Adipocyte (in vitro differentiated cells): ENCODE measurements around the gene HNF1B.

ENCODE experiments used
- DNase-seq: peaks from one replicate; pipeline ENCODE4 v3.0.0-alpha.2; 2015; ENCODE audit warnings: low read depth
- H3K27me3 ChIP-seq: replicated peaks from 2 replicates; pipeline ENCODE4 v1.7.0; 2013; ENCODE audit warnings: mild to moderate bottlenecking, low read length, moderate library complexity; ENCODE audit not compliant: control insufficient read depth, insufficient read depth
- H3K36me3 ChIP-seq: 2 replicates; pipeline ENCODE4 v1.7.0; 2013; ENCODE audit warnings: low read length, mild to moderate bottlenecking, moderate library complexity; ENCODE audit not compliant: control insufficient read depth, insufficient read depth, severe bottlenecking
- H3K4me1 ChIP-seq: 2 replicates; pipeline ENCODE4 v1.7.0; 2013; ENCODE audit warnings: mild to moderate bottlenecking, low read length, moderate library complexity; ENCODE audit not compliant: control insufficient read depth, insufficient read depth
- H3K4me3 ChIP-seq: 2 replicates; pipeline ENCODE4 v1.7.0; 2013; ENCODE audit warnings: mild to moderate bottlenecking, low read length, moderate library complexity
- H3K9ac ChIP-seq: 2 replicates; pipeline ENCODE4 v1.7.0; 2013; ENCODE audit warnings: mild to moderate bottlenecking, low read length, moderate library complexity
- H3K9me3 ChIP-seq: 2 replicates; pipeline ENCODE4 v1.7.0; 2013; ENCODE audit warnings: mild to moderate bottlenecking, low read length, moderate library complexity; ENCODE audit not compliant: control insufficient read depth

HNF1B gene

DNA sequence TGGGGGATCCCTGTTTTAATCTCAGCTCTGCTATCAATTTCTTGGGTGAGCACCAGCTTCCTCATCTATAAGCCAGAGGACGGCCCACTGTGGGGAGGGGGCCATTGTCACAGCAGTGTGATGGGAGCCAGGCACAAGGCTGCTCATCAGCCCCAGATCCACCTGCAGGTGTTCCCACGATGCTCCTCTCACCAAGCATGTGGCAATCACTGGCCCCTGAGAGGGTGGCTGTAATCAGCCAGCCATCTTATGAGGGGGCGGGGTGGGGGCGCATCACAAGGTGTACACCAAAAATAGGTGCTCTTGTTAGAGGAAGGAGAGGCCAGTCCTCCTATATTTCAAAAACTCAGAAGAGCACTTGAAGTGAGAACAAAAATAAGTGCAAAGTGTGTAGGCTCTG is 31.2 kb downstream of the HNF1B start:
- no peak for DNase-seq
- Histone ChIP-seq H3K4me3 (no peak overlapping the region), H3K27me3 (peaks cover 55% of the 10 kb centered on the region), H3K9ac (no peak overlapping the region), H3K4me1 (peaks cover 21% of the 10 kb centered on the region), H3K36me3 (no peaks in the 10 kb centered on the region), H3K9me3 (no peaks in the 10 kb centered on the region)

DNA sequence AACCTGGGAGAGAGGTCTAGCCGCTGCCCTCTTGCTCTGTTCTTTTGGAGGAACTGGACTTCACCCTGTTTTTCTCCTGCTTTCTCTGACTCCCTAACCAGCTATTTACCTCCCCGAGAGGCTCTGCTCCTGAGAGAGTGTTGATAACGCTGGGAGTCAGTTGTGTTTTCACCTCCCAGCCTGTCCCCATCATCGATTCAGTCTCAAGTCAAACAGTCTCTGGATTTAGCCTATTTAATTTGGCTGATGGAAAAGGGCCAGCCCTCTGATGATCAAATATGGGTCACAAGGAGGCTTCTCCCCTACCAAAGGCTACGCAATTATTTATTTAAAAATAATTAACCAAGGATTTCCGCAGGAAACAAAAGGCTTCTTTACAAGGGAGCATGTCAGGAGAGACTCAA is 31.8 kb downstream of the HNF1B start:
- Histone ChIP-seq H3K9ac (no peak overlapping the region), H3K4me1 (peaks cover 16% of the 10 kb centered on the region), H3K36me3 (no peaks in the 10 kb centered on the region), H3K9me3 (no peaks in the 10 kb centered on the region), H3K4me3 (no peak overlapping the region), H3K27me3 (peaks cover 61% of the 10 kb centered on the region)
- DNase-seq = no peak

DNA sequence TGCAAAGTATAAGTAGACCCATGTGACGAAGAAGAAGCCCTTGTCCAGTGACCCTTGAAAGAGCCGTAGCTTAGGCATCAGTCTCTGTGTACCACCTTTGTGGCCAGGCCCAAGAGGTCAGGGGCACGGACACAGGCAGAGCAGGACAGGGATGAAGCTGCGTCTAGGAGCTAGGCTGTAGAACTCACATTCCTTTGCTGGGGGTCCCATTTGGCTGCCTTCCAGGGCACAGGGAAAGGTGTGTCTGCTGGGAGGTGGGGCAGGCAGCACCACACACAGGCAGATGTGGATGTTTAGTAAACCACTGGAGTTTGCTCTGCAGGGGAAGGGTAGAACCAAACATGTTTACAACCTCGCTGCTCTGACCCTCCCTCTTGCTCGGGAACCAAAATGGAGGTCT is 33.7 kb downstream of the HNF1B start:
- no peak overlapping the region for H3K9ac ChIP-seq
- DNase-seq = no peak
- peaks cover 68% of the 10 kb centered on the region for H3K27me3 ChIP-seq
- H3K9me3 ChIP-seq = no peaks in the 10 kb centered on the region
- H3K4me1 ChIP-seq = no peaks in the 10 kb centered on the region
- H3K4me3 ChIP-seq = no peak overlapping the region
- no peaks in the 10 kb centered on the region for H3K36me3 ChIP-seq

DNA sequence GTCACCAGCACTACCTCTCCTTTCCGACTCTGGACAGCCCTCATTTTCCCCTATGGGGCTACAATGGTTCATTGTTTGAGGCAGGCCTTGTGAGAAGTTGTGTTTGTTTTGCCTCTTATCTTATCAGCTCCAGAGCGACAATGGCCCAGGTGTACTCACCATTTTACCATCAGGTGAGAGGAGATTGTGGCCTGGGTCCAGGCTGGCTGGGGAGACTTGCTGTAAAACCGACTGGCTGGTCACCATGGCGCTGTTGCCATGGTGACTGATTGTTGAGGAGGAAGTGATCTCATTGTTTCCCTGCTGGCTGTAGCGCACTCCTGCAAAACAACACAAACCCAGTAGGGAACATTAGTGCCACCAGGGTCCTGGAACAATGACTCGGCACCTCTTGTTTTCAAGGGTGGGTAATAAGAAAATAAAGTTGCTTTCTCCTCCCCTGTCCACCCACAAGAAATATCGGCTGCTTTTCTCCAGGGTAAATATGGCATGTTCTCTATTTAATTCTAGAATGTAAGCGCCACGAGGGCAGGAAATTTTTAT is 34.4 kb downstream of the HNF1B start:
- no peak for DNase-seq
- H3K27me3 ChIP-seq = peaks cover 70% of the 10 kb centered on the region
- H3K4me3 ChIP-seq = no peak overlapping the region

DNA sequence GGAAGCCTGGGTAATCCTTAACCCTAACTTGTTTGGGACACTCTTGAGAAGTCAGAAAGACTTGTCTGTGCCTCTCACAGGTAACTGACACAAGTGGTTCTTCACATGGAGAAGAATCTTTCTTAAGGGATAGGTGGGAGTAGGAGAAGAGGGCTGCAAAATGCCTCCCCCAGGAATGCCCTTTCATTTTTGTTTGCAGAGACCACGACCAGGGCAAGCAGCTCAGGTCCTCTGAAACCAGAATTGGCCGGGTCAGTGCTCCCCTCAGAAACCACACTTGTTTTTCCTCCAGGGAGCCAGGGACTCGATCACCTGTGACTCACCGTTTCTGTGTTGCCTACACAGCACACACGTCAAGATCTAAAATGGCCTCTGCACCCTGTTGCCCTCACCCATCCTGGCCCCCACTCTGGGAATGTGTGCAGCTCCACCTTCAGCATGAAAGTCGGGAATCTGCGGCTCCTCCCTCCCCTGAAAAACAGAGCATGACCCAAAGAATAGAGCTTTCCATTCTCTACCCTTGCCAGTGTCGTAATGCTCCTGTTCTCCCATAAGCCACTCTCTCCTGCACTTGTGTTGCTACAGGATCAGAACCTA is 36.1 kb downstream of the HNF1B start:
- H3K36me3 ChIP-seq = no peaks in the 10 kb centered on the region
- H3K9me3 ChIP-seq = no peaks in the 10 kb centered on the region
- no peaks in the 10 kb centered on the region for H3K4me1 ChIP-seq
- peaks cover 60% of the 10 kb centered on the region for H3K27me3 ChIP-seq
- no peak for DNase-seq
- no peak overlapping the region for H3K9ac ChIP-seq
- no peak overlapping the region for H3K4me3 ChIP-seq

More for the DNA sequence above, 34.4 kb downstream of the HNF1B start:
- Histone ChIP-seq H3K9ac (no peak overlapping the region), H3K36me3 (no peaks in the 10 kb centered on the region), H3K9me3 (no peaks in the 10 kb centered on the region), H3K4me1 (no peaks in the 10 kb centered on the region)

DNA sequence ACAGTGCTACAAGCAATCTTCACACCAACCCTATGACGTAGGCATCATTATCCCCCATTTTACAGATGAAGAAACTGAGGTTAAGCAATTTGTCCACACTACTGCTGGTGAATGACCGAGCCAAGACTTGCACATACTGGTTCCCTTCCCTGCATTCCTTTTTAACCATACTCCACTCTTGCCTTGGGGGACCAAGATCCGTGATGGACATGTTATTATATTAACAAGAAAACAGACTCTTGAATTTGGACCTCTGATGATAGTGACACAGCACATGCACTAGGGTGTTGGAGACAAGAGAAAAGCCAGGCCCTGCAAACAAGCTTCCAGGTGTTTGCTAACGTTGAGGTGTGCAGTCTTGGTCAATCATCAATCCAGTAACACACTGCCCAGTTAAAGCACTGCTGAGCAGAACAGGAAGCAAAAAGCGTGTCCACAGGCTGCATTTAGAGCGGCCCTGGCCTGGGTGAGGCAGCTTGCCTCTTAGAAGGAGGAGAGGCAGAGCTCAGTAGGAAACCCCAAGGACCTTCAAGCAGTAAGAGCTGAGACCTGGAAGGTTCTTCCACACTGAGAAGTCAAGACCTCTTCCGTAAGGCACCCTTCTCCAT is 36.7 kb downstream of the HNF1B start:
- no peaks in the 10 kb centered on the region for H3K36me3 ChIP-seq
- H3K27me3 ChIP-seq = peaks cover 54% of the 10 kb centered on the region
- no peaks in the 10 kb centered on the region for H3K9me3 ChIP-seq
- H3K4me3 ChIP-seq = no peak overlapping the region
- no peak overlapping the region for H3K9ac ChIP-seq
- H3K4me1 ChIP-seq = no peaks in the 10 kb centered on the region
- DNase-seq = no peak

DNA sequence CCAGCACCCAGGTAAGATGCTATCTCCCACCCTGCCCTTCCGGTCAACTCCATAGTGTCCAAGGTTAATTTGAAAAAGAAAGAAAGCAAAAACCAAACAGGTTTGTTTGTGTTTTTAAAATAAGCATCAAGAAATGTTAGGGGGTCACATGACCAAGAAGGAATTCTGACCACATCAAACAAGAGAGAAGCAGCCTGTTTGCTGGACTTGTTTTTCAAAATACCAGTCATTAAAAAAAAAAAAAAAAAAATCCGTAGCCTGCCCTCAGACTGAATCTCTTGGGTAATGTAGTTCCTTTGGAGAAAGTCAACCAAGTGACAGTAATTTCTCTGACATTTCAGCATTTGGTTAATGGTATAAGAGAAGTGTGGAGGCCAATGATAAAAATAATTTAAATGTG is 38.4 kb downstream of the HNF1B start:
- H3K4me3 ChIP-seq = no peak overlapping the region
- H3K27me3 ChIP-seq = peaks cover 38% of the 10 kb centered on the region
- H3K9ac ChIP-seq = no peak overlapping the region
- H3K4me1 ChIP-seq = no peaks in the 10 kb centered on the region
- H3K36me3 ChIP-seq = no peaks in the 10 kb centered on the region
- no peaks in the 10 kb centered on the region for H3K9me3 ChIP-seq
- DNase-seq = peak; percentile 32

DNA sequence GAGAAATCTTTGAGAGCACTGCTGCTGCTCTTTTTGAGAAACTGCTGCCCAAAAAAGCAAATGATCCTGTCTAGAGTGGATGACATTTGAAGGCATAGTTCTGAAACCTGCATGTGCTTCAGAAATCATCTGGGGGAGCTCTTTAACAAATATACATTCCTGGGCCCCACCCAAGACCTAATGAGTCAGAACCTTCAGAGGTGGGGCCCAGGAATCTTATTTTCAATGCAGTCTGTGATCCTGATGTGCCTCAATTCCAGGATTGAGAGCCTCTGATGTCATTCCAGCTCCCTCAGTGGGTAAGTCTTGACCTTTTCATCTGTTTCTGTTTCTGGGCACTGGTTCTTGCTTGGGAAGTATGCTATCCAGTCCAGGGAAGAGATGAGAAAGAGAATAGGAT is 42.3 kb downstream of the HNF1B start:
- no peaks in the 10 kb centered on the region for H3K36me3 ChIP-seq
- H3K27me3 ChIP-seq = peaks cover 14% of the 10 kb centered on the region
- no peak overlapping the region for H3K4me3 ChIP-seq
- no peaks in the 10 kb centered on the region for H3K4me1 ChIP-seq
- H3K9me3 ChIP-seq = no peaks in the 10 kb centered on the region
- peak; percentile 77 for DNase-seq
- no peak overlapping the region for H3K9ac ChIP-seq

DNA sequence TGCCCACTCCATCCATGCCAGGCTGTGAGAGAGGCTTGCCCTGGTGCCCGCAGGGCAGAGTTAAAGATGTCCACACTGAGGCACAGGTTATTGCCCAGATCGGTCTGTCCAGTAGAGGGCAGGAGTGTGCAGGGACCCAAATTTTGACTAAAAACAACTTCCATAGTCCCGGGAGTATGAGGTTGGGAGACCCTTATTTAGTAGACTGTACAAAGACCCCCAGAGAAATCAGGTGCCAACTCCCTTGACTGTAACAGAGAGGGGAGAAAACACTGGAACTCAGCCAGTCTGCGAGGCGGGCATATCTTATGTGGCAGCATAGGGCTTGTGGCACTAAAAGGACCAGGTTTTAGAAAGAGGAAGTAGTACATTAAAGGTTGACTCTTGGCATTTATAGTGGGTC is 43.4 kb downstream of the HNF1B start:
- H3K9ac ChIP-seq = no peak overlapping the region
- H3K27me3 ChIP-seq = peaks cover 17% of the 10 kb centered on the region
- no peaks in the 10 kb centered on the region for H3K9me3 ChIP-seq
- peak; percentile 22 for DNase-seq
- H3K4me1 ChIP-seq = no peaks in the 10 kb centered on the region
- no peak overlapping the region for H3K4me3 ChIP-seq
- no peaks in the 10 kb centered on the region for H3K36me3 ChIP-seq

DNA sequence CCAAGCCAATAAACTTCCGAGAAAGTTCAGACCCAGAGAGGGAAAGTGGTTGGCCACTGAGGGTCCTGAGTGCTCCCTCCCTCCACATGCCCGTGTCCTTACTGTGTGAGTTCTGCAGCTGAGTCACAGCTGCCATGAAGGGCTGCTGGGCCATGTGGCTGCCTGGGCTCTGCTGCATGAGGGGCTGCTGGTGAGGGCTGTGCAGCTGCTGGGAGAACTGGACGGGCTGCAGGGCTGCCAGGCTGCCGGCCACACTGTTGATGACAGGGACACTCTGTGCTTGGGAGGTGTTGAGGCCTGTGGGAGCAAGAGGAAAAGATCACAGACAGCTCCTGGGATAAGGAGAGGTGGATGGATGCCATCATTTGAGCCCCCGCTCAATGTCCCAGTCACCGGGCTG is 44.0 kb downstream of the HNF1B start:
- H3K27me3 ChIP-seq = peaks cover 17% of the 10 kb centered on the region
- H3K4me1 ChIP-seq = no peaks in the 10 kb centered on the region
- H3K9me3 ChIP-seq = no peaks in the 10 kb centered on the region
- no peak overlapping the region for H3K4me3 ChIP-seq
- H3K36me3 ChIP-seq = no peaks in the 10 kb centered on the region
- no peak overlapping the region for H3K9ac ChIP-seq
- DNase-seq = no peak

DNA sequence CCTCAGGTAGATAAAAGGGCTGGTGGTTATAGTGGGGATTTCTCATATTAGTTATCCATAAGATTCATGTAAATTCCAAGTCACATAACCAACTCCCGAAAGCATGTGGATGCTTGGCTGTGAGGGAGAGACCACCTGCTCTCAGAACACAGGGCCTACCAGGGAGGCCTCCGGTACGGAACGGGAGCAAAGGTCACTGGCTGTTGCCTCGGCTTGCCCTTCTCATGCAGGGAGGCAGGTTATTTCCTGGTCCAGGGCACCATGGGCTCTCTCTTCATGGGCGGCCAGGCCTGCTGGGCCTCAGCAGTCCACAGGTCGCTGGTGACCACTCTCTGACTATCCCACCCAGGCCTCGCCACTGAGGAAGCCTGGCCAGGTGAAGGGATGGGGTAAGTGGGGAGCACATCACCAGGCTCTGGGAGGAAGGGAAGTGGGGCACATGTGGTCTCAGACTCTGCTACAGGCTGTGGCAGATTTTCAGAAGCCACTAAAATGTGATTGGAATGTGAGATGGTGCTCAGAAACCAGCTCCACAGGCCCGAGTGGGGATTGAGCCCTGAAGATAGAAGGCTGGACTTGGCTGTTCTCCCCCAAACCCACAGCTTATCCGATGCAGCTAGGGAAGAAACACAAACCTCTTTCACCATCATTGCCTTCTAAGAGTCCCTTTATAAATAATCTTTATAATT is 45.4 kb downstream of the HNF1B start:
- no peak overlapping the region for H3K9ac ChIP-seq
- peaks cover 5% of the 10 kb centered on the region for H3K9me3 ChIP-seq
- DNase-seq = peak; percentile 43
- H3K36me3 ChIP-seq = no peaks in the 10 kb centered on the region
- no peak overlapping the region for H3K4me3 ChIP-seq
- no peaks in the 10 kb centered on the region for H3K4me1 ChIP-seq
- H3K27me3 ChIP-seq = peaks cover 11% of the 10 kb centered on the region
